Spleen (tissue), 7 donors: ENCODE results near the gene OR4D9.

Experiments
- CTCF ChIP-seq, 11 experiments: fragments of 200-600 bp in 7 of 11; fragments of 450-650 bp in 4 of 11; sonication (generic) in 4 of 11; IDR thresholded peaks in 8 of 11; conservative IDR thresholded peaks in 3 of 11; 1 replicate in 7 of 11; 2 replicates in 4 of 11; pipeline versions ENCODE4 v1.4.0 to v1.8.0; 2016 to 2021; ENCODE audit warnings: antibody characterized with exemption in 11 of 11, inconsistent platforms in 4 of 11, mild to moderate bottlenecking in 1 of 11
- POLR2A ChIP-seq, 3 donors: fragments of 450-650 bp; IDR thresholded peaks; one replicate each; pipeline ENCODE4 v1.5.1; 2017; ENCODE audit warnings: antibody characterized with exemption in 3 of 3, mild to moderate bottlenecking in 1 of 3
- donor health status: DM: no; HTN: no; CAD: no; lungs with moderate emphysema.
- donor health status: DM: no; HTN: no; CAD: no.
- donor health status: DM: no; HTN: no; CAD: no.

- TF ChIP-seq CTCF (IDR thresholded peaks at IDR 0.05 in 8 of 11, conservative IDR thresholded peaks at IDR 0.05 in 3 of 11) (no peak), POLR2A (IDR thresholded peaks at IDR 0.05) (no peak)
Measured at GRCh38 chr11:59552844-59553243, 41.5 kb downstream of the OR4D9 start.
